T-helper 1 cell treated with Interleukin-12 subunit alpha and Interleukin-12 subunit beta and Interleukin-4 antibody, amounts not matched to agents 30 μg/mL and 1 μg/mL, for 36 hours (primary cell): Measurements from ENCODE around the gene CFTR.

ENCODE experiments used
- H3K27ac Mint-ChIP-seq: one replicate; pipeline ENCODE4 v1.8.0; 2021; ENCODE audit warnings: mild to moderate bottlenecking, mixed read lengths
- H3K27me3 Mint-ChIP-seq: one replicate; pipeline ENCODE4 v1.8.0; 2021; ENCODE audit warnings: low read depth, mixed read lengths
- H3K36me3 Mint-ChIP-seq: one replicate; pipeline ENCODE4 v1.8.0; 2021; ENCODE audit warnings: low read depth, mixed read lengths
- H3K4me1 Mint-ChIP-seq: one replicate; pipeline ENCODE4 v1.8.0; 2021; ENCODE audit warnings: low read depth, mixed read lengths
- H3K4me3 Mint-ChIP-seq: one replicate; pipeline ENCODE4 v1.8.0; 2021; ENCODE audit warnings: mild to moderate bottlenecking, moderate library complexity, mixed read lengths
- H3K9me3 Mint-ChIP-seq: one replicate; pipeline ENCODE4 v1.8.0; 2021; ENCODE audit warnings: mixed read lengths

The CFTR gene

GRCh38 chr7:117630907-117631564 is 151.2 kb downstream of the CFTR start:
- Mint-ChIP-seq H3K36me3 (no peaks in the 10 kb centered on the region), H3K27me3 (no peaks in the 10 kb centered on the region), H3K27ac (no peak overlapping the region), H3K4me1 (peaks cover 2% of the 10 kb centered on the region), H3K9me3 (peaks cover 6% of the 10 kb centered on the region), H3K4me3 (no peak overlapping the region)

DNA sequence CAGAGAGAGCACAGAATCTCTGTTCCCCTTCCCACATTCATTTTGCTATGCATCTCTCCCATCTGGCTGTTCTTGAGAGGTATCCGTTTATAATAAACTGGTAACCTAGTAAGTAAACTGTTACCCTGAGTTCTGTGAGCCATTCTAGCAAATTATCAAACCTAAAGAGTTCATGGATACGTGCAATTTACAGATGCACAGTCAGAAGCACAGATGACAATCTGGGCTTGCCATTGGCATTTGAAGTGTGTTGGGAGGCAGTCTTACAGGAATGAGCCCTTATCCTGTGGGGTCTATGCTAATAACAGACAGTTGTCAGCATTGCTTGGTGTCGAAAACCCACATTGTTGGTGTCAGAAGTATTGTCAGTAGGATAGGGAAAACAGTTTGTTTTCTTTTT is 151.8 kb downstream of the CFTR start:
- no peaks in the 10 kb centered on the region for H3K27me3 Mint-ChIP-seq
- H3K9me3 Mint-ChIP-seq: peaks cover 6% of the 10 kb centered on the region
- no peak overlapping the region for H3K4me3 Mint-ChIP-seq
- H3K27ac Mint-ChIP-seq: no peak overlapping the region
- peaks cover 2% of the 10 kb centered on the region for H3K4me1 Mint-ChIP-seq
- no peaks in the 10 kb centered on the region for H3K36me3 Mint-ChIP-seq

DNA sequence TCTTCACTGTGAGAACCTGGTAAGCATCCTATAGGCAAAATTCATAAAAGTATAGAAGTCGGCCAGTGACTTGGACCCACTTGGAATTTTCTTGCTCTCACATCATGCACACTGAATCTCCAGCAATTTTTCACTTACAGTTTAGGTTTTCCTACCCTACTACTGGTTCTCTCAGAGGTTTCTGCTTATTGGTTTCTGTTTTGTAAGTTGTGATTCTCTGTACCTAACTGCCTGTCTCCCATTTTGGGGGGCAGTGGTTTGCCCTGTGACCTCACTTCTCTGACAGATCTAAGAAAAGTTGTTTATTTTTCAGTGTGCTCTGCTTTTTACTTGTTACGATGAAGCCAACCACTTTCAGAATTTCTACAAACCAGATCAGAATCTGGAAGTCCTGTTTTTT is 158.1 kb downstream of the CFTR start:
- no peaks in the 10 kb centered on the region for H3K27me3 Mint-ChIP-seq
- H3K36me3 Mint-ChIP-seq: no peaks in the 10 kb centered on the region
- no peaks in the 10 kb centered on the region for H3K4me1 Mint-ChIP-seq
- H3K27ac Mint-ChIP-seq: no peak overlapping the region
- H3K9me3 Mint-ChIP-seq: no peaks in the 10 kb centered on the region
- no peak overlapping the region for H3K4me3 Mint-ChIP-seq

DNA sequence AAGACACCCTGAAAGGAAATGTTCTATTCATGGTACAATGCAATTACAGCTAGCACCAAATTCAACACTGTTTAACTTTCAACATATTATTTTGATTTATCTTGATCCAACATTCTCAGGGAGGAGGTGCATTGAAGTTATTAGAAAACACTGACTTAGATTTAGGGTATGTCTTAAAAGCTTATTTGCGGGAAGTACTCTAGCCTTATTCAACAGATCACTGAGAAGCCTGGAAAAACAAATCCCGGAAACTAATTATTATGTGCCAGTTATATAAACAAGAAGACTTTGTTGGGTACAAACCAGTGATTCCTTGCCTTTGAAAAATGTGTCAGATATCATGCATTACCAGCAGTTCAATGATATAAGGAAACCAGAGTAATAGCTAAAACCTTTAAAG is 160.1 kb downstream of the CFTR start:
- Mint-ChIP-seq H3K4me1 (no peaks in the 10 kb centered on the region), H3K27ac (no peak overlapping the region), H3K27me3 (no peaks in the 10 kb centered on the region), H3K9me3 (no peaks in the 10 kb centered on the region), H3K36me3 (no peaks in the 10 kb centered on the region), H3K4me3 (no peak overlapping the region)

GRCh38 chr7:117640465-117640864 is 160.6 kb downstream of the CFTR start:
- H3K4me3 Mint-ChIP-seq: no peak overlapping the region
- H3K27ac Mint-ChIP-seq: no peak overlapping the region
- H3K36me3 Mint-ChIP-seq: no peaks in the 10 kb centered on the region
- H3K9me3 Mint-ChIP-seq: no peaks in the 10 kb centered on the region
- H3K4me1 Mint-ChIP-seq: no peaks in the 10 kb centered on the region
- no peaks in the 10 kb centered on the region for H3K27me3 Mint-ChIP-seq

DNA sequence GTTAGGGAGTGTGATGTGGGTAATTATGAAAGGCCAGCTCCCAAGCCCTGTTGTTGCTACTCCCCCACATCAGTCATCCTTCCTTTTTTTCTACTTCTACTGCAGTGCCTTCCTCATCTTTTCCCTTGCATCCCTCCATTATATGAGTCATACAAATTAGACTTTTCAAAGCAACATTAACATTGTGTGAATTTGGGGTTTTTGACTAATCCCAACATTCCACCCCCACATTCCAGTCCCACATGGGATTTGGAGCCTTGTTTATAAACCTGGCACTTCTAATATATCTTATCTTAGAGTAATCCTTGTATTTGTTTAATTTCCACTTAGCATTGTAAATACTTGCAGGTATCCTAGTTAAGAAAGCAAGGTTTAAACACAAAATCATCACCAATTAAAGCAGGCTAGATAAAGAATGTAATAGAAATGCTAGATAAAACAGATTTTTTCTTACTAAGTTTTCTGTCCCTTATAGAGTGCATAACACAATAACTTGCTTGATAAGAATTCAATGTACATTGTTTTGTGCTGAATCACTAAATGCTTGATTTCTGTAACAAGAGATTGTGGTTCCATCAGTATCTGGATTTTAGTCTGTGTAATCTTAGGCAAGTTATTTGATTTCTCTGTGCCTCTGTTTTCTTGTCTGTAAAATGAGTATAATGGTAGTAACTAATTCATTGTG is 165.8 kb downstream of the CFTR start:
- Mint-ChIP-seq H3K4me3 (no peak overlapping the region), H3K36me3 (no peaks in the 10 kb centered on the region), H3K27ac (no peak overlapping the region), H3K27me3 (no peaks in the 10 kb centered on the region), H3K9me3 (no peaks in the 10 kb centered on the region), H3K4me1 (no peaks in the 10 kb centered on the region)

DNA sequence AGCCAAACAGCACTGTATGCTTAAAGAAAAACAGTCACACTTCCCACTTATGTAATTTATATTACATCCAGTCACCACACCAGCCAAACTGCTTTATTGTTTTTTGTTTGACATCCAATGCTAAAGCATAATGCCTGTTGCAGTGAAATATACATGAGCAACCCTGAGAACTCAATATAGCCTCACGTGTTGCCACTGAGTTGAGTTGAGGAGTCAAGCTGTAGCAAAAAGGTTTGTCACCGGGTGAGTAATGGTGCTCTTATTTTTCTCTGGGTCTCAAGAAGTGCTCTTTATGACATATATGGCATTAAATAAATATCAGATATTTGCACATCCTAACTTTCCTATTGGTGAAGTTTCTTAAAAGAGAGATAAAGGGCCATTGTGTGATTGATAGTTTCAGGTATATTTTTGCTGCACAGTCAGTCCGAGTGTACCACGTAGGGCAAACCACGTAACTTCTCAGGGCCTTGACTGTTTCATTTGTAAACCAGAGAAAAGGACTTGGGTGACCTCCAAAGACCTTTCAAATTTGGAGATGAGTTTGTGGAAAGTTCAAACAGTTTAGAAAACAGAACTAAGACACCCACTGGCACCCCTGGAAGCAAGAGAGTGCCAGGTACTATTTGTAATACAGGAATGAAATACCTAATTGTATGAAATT is 168.5 kb downstream of the CFTR start:
- Mint-ChIP-seq H3K9me3 (no peaks in the 10 kb centered on the region), H3K4me1 (no peaks in the 10 kb centered on the region), H3K27ac (no peak overlapping the region), H3K36me3 (no peaks in the 10 kb centered on the region), H3K27me3 (no peaks in the 10 kb centered on the region), H3K4me3 (no peak overlapping the region)

DNA sequence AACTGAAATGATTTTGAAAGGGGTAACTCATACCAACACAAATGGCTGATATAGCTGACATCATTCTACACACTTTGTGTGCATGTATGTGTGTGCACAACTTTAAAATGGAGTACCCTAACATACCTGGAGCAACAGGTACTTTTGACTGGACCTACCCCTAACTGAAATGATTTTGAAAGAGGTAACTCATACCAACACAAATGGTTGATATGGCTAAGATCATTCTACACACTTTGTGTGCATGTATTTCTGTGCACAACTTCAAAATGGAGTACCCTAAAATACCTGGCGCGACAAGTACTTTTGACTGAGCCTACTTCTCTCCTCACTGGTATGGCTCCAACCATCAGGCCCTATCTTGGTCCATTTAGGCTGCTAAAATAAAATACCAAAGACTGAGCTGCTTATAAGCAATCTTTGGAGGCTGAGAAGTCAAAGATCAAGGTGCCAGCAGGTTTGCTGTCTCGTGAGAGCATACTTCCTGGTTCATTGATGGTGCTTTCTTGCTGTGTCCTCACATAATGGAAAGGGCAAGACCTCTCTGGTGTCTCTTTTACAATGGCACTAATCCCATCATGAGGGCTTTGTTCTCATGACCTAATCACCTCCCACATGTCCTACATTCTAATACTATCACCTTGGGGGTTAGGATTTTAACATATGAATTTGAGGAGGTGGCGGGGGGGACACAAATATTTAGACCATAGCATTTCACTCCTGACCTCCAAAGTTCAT is 173.3 kb downstream of the CFTR start:
- Mint-ChIP-seq H3K4me3 (no peak overlapping the region), H3K36me3 (no peaks in the 10 kb centered on the region), H3K4me1 (no peaks in the 10 kb centered on the region), H3K27ac (no peak overlapping the region), H3K9me3 (no peaks in the 10 kb centered on the region), H3K27me3 (no peaks in the 10 kb centered on the region)

- H3K27ac Mint-ChIP-seq: no peak overlapping the region
- no peaks in the 10 kb centered on the region for H3K36me3 Mint-ChIP-seq
- H3K4me1 Mint-ChIP-seq: no peaks in the 10 kb centered on the region
- no peaks in the 10 kb centered on the region for H3K9me3 Mint-ChIP-seq
- no peak overlapping the region for H3K4me3 Mint-ChIP-seq
- no peaks in the 10 kb centered on the region for H3K27me3 Mint-ChIP-seq
Observed at GRCh38 chr7:117654780-117655179, 175.0 kb downstream of the CFTR start.

DNA sequence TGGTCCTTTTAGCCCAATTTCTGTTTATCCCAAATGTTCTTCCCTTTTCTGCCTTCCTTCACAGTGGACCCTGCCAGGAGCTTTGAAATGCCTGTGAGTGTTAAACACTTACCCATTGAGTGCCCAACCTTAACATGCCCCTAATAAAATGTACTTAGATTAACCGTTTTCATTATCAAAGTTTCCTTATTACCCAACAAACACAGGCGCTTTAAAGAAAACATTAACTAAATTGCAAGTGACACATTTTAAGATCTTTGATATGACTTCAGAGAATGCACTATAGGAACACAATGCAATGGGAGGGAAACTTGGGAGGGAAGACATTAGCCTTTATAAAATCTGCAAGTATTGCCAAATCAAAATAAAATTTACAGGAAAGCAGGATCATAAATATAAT is 177.0 kb downstream of the CFTR start:
- no peaks in the 10 kb centered on the region for H3K36me3 Mint-ChIP-seq
- H3K4me3 Mint-ChIP-seq: no peak overlapping the region
- no peaks in the 10 kb centered on the region for H3K27me3 Mint-ChIP-seq
- no peak overlapping the region for H3K27ac Mint-ChIP-seq
- H3K4me1 Mint-ChIP-seq: no peaks in the 10 kb centered on the region
- H3K9me3 Mint-ChIP-seq: no peaks in the 10 kb centered on the region

DNA sequence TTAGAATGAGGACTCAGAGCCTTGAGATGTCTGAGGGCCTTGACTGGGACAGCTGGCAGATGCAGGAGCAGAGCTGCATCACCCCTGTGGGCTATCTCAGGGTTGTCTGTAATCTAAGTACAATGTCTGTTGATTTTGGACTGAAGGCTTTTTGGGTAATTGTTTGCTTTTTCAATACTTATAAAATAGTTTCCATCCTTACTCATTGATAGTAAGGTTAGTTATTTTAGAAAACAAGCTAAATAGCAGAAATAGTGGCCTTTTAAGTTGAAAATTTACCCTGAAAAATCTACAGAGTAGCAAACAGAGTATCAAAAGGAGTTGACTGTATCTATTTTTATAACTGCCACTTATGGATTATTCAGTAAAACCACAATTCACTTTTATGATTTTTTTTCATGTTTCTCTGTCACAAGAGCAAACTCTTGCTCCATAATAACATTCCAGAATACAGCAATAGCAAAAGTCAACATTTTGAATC is 179.7 kb downstream of the CFTR start:
- H3K27ac Mint-ChIP-seq: no peak overlapping the region
- H3K36me3 Mint-ChIP-seq: no peaks in the 10 kb centered on the region
- H3K27me3 Mint-ChIP-seq: no peaks in the 10 kb centered on the region
- H3K4me1 Mint-ChIP-seq: no peaks in the 10 kb centered on the region
- no peak overlapping the region for H3K4me3 Mint-ChIP-seq
- no peaks in the 10 kb centered on the region for H3K9me3 Mint-ChIP-seq

DNA sequence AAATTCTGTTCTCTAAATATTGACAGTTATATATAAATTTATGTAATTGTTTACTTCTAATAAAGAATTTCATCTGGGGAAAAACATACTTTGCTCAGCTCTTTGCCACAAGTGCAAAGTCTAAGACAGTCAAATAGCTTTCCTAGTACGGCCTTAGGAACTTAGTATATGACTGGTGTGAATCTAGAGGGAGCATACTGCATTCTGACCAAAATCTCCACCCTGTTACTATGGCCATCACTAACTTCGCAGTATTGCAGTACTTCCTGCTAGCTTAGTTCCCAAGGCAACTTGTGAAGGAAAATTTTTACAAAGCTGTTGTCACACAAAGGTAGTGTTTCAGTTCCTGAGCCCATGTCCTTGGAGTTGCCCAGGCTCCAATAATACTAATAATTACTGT is 181.5 kb downstream of the CFTR start:
- Mint-ChIP-seq H3K4me1 (no peaks in the 10 kb centered on the region), H3K36me3 (no peaks in the 10 kb centered on the region), H3K4me3 (no peak overlapping the region), H3K27me3 (no peaks in the 10 kb centered on the region), H3K27ac (no peak overlapping the region), H3K9me3 (no peaks in the 10 kb centered on the region)

- H3K27ac Mint-ChIP-seq: no peak overlapping the region
- H3K9me3 Mint-ChIP-seq: no peaks in the 10 kb centered on the region
- H3K27me3 Mint-ChIP-seq: no peaks in the 10 kb centered on the region
- no peak overlapping the region for H3K4me3 Mint-ChIP-seq
- H3K4me1 Mint-ChIP-seq: no peaks in the 10 kb centered on the region
- H3K36me3 Mint-ChIP-seq: no peaks in the 10 kb centered on the region
Observed at GRCh38 chr7:117664047-117664446, 184.2 kb downstream of the CFTR start.

GRCh38 chr7:117665368-117665767 is 185.5 kb downstream of the CFTR start:
- no peak overlapping the region for H3K27ac Mint-ChIP-seq
- no peak overlapping the region for H3K4me3 Mint-ChIP-seq
- H3K4me1 Mint-ChIP-seq: no peaks in the 10 kb centered on the region
- no peaks in the 10 kb centered on the region for H3K9me3 Mint-ChIP-seq
- H3K27me3 Mint-ChIP-seq: no peaks in the 10 kb centered on the region
- H3K36me3 Mint-ChIP-seq: no peaks in the 10 kb centered on the region
